GM12872 (cell line): Measurements from ENCODE around the gene ALDOC.

Experiments used
- TF ChIP-seq, protein P1 (sequence below): IDR thresholded peaks from 3 replicates; pipeline ENCODE4 v1.5.1; 2011; ENCODE audit warnings: low read depth, mild to moderate bottlenecking, low read length, moderate library complexity; ENCODE audit not compliant: insufficient read depth

The ALDOC gene

DNA sequence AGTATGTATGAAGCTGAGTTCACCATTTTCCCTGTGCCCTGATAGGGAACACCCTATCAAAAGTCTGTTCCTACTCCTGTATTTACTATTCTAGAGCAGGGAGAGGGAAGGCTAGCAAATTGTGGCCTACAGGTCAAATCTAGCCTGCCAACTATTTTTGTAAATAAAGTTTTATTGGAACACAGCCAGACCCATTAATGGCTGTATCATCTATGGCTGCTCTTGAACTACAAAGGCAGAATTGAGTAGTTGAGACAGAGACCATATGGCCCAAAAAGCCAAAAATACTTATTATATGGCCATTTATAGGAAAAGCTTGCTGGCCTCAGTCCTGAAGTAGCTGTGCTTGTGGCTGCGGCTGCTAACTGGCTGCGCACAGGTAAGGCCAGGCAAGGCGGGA lies 4.3 kb upstream of the ALDOC start:
- TF ChIP-seq, protein P1, sequence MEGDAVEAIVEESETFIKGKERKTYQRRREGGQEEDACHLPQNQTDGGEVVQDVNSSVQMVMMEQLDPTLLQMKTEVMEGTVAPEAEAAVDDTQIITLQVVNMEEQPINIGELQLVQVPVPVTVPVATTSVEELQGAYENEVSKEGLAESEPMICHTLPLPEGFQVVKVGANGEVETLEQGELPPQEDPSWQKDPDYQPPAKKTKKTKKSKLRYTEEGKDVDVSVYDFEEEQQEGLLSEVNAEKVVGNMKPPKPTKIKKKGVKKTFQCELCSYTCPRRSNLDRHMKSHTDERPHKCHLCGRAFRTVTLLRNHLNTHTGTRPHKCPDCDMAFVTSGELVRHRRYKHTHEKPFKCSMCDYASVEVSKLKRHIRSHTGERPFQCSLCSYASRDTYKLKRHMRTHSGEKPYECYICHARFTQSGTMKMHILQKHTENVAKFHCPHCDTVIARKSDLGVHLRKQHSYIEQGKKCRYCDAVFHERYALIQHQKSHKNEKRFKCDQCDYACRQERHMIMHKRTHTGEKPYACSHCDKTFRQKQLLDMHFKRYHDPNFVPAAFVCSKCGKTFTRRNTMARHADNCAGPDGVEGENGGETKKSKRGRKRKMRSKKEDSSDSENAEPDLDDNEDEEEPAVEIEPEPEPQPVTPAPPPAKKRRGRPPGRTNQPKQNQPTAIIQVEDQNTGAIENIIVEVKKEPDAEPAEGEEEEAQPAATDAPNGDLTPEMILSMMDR, result no peak

DNA sequence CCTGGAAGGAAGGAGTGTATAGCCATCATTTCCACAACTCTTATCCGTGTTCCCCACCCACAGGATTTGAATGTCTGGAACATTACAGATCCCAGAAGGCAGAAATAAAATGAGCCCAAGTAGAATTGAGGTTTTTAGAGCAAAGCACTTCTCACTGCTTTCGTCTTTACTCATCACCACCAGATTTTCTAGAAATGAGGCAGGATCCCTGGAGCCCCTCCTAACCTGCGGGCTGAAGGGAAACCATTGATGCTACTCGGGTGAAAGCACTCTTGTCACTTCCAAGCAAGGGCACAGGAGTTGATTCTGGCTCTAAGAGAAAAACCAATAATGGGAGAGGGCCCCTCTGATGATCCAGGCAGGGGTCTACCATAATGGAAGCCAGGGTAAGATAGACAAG lies 2.8 kb upstream of the ALDOC start:
- TF ChIP-seq, protein P1, result no peak

DNA sequence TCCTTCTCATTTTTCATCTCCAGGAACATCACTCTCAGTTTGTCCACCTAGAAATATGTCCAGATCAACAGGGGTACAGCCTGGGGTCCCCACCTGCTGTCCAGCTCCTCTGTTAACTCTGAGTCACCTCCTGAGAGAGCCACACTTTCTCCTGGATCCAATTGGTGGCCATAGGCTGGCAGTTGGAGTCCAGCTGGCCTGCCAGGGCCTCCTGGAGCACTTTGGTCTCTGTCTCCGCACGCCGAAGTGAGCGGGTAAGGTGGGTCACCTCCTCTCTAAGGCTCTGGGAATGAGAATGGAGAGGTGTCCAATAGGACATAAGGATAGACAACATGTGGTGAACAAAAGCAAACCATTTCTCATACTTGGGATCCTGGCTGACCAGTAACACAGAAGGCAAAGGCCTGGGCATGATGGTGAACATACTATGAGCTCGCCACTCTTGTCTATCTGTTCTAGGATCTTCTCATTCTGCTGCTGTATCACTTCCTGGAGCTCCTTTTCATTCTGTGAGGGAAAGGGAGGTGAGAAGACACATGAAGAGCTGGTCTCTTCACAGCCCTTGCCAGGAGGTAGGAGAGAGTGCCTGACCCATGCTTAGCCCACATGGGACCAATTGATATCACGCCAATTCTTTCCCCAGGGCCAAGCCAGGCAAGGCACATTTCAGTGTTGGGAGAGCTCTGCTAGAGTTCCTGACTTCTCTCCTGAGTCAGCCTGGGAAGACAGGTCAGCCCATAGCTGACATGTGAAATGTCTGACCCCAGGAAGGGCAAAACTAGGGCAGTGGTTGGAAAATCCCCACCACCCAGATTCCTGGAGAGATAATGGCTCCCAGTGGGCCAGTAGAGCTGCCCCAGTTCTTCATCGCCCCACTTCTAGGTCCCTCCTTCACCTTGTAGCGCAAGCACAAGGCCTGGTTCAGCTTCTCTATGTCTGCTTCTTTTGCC lies 1.8 kb upstream of the ALDOC start:
- TF ChIP-seq, protein P1, result no peak

DNA sequence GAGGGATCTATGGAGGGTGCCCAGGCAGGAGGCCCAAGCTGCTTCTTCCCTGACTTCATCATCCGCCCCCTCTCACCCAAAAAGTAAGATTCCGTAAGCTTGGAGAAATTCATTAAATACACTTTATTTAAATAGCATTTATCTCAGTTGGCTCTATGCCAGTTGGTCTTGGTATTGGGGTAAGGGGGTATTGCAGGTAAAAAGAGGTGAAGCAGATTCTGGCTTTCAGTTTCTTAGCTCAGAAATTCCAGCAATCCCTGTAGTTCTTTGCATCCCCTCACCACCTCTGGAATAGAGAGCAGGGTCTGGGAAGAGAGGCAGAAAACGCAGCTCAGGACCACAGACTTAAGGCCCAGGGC lies 750 bp upstream of the ALDOC start:
- TF ChIP-seq, protein P1, result no peak

DNA sequence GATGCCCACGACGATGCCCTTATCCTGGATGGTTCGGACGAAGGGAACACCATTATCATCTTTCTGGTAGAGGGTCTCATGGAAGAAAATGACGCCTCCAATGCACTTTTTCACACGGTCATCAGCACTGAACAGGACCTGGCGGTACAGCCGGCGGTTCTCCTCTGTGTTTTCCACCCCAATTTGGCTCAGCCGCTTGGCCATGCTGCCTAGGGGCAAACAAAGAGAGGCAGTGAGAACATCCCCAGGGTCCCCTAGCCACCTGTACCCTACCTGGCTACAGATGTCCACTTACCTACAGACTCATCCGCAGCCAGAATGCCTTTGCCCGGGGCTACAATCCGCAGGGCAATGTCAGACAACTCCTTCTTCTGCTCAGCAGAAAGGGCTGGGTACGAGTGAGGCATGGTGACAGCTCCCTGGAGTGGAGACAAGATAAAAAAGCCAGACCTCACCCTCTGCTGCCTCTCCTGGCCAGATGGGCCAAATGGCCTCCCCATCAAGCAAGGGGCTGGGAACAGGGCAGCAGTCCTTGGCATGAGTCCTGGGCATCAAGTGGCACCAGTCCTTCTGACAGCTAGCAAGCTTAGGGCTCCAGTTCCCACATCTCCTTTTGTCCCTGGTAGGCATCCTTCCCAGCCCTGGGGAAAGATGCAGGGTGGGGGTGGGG lies 1.4 kb downstream of the ALDOC start:
- TF ChIP-seq, protein P1, result peak; percentile 47

DNA sequence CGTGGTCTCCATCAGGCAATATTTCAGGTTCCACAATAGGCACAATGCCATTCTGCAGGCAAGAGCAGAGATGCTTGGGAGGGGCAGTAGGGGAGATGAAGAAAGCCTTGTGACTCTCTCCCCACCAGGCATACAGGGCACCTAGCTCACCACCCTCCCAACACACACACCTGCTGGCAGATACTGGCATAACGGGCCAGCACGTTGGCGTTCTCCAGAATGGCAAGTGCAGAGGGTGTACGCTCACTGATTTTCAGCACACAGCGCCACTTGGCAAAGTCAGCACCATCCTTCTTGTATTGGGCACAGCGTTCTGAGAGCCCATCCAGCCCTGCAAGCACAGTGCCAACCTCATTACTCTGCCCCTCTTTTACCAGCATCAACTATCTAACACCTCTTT lies 2.2 kb downstream of the ALDOC start:
- TF ChIP-seq, protein P1, result peak; percentile 47; the same call in 1 of the 3 replicates

DNA sequence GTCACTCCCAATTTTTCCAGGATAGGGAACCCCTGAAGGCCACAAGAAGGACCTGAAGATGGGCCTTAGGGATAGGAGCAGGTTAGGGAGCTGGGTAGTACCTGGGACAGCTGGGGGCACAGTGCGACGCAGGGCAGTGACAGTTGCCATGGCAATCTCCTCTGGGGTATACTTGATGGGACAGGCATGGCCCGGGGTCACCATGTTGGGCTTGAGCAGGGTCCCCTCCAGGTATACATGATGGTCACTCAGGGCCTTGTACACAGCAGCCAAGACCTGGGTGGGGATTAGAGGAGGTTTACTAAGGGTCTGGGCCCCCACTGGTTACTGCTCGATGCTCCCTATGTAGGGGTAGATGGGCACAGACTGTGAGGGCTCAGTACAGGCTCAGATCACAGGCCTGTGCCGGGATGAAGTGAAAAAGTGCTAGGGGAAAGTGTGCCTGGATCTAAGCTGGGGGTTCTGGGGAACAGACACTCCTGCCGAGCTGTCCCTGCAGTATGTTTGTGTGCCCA lies 2.7 kb downstream of the ALDOC start:
- TF ChIP-seq, protein P1, result no peak
